ENCODE data around the gene TAF6L. TPM values are rescaled to one million over a fixed set of nuclear protein-coding genes. Genes with fewer than 3 reads are reported as not detected.

TAF6L gene
- total RNA-seq, 1 donor from 2014 or later: 31.0 TPM

- H3K36me3 Mint-ChIP-seq (ENCODE audit: low read depth, unreplicated experiment): peaks cover 53% of the 10 kb centered on the region
- no peaks in the 10 kb centered on the region for H3K9me3 Mint-ChIP-seq (ENCODE audit: unreplicated experiment)
- no peak overlapping the region for H3K27ac Mint-ChIP-seq (ENCODE audit: unreplicated experiment)
- TF ChIP-seq, protein P1, sequence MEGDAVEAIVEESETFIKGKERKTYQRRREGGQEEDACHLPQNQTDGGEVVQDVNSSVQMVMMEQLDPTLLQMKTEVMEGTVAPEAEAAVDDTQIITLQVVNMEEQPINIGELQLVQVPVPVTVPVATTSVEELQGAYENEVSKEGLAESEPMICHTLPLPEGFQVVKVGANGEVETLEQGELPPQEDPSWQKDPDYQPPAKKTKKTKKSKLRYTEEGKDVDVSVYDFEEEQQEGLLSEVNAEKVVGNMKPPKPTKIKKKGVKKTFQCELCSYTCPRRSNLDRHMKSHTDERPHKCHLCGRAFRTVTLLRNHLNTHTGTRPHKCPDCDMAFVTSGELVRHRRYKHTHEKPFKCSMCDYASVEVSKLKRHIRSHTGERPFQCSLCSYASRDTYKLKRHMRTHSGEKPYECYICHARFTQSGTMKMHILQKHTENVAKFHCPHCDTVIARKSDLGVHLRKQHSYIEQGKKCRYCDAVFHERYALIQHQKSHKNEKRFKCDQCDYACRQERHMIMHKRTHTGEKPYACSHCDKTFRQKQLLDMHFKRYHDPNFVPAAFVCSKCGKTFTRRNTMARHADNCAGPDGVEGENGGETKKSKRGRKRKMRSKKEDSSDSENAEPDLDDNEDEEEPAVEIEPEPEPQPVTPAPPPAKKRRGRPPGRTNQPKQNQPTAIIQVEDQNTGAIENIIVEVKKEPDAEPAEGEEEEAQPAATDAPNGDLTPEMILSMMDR (IDR thresholded peaks at IDR 0.05; ENCODE audit: unreplicated experiment): no peak
- peaks cover 12% of the 10 kb centered on the region for H3K27me3 Mint-ChIP-seq (ENCODE audit: unreplicated experiment)
- peak overlapping the region; percentile 31 for H3K4me3 Mint-ChIP-seq (ENCODE audit: unreplicated experiment)
- DNase-seq (ENCODE audit: low spot score): no peak
- peaks cover 8% of the 10 kb centered on the region for H3K4me1 Mint-ChIP-seq (ENCODE audit: unreplicated experiment)
These were observed 25.1 kb downstream of the TAF6L start for GRCh38 chr11:62796281-62796680.

DNA sequence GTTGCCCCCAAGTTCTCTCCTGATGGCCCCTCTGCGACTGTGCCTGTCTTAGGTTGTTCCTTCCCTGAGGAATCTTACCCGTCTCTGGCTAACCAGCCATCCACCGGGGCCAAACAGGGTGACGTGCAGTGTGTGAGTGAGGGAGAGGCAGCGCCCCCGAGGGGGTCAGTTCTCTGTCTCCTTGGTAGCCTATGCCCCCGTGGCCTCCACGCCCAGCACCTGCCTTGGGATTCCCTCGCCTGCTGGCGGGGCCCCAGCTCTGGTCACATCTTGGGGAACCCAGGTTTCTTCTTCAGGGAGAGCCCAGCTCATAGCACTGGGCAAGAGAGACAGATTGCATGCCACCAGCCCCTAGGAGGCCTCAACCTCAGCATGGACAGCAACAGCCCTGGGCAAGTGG is 28.3 kb downstream of the TAF6L start:
- Mint-ChIP-seq H3K27ac (ENCODE audit: unreplicated experiment) (no peak overlapping the region), H3K27me3 (ENCODE audit: unreplicated experiment) (peaks cover 5% of the 10 kb centered on the region), H3K4me1 (ENCODE audit: unreplicated experiment) (peaks cover 8% of the 10 kb centered on the region), H3K36me3 (ENCODE audit: low read depth, unreplicated experiment) (peaks cover 61% of the 10 kb centered on the region), H3K9me3 (ENCODE audit: unreplicated experiment) (no peaks in the 10 kb centered on the region), H3K4me3 (ENCODE audit: unreplicated experiment) (peak overlapping the region; percentile 72)
- TF ChIP-seq, protein P1 (IDR thresholded peaks at IDR 0.05; ENCODE audit: unreplicated experiment): no peak
- no peak for DNase-seq (ENCODE audit: low spot score)

GRCh38 chr11:62801071-62801470 is 29.9 kb downstream of the TAF6L start:
- Mint-ChIP-seq H3K27me3 (ENCODE audit: unreplicated experiment) (peaks cover 11% of the 10 kb centered on the region), H3K27ac (ENCODE audit: unreplicated experiment) (no peak overlapping the region), H3K36me3 (ENCODE audit: low read depth, unreplicated experiment) (peaks cover 50% of the 10 kb centered on the region), H3K4me3 (ENCODE audit: unreplicated experiment) (no peak overlapping the region), H3K4me1 (ENCODE audit: unreplicated experiment) (peaks cover 16% of the 10 kb centered on the region), H3K9me3 (ENCODE audit: unreplicated experiment) (no peaks in the 10 kb centered on the region)
- TF ChIP-seq, protein P1 (IDR thresholded peaks at IDR 0.05; ENCODE audit: unreplicated experiment): no peak
- no peak for DNase-seq (ENCODE audit: low spot score)

DNA sequence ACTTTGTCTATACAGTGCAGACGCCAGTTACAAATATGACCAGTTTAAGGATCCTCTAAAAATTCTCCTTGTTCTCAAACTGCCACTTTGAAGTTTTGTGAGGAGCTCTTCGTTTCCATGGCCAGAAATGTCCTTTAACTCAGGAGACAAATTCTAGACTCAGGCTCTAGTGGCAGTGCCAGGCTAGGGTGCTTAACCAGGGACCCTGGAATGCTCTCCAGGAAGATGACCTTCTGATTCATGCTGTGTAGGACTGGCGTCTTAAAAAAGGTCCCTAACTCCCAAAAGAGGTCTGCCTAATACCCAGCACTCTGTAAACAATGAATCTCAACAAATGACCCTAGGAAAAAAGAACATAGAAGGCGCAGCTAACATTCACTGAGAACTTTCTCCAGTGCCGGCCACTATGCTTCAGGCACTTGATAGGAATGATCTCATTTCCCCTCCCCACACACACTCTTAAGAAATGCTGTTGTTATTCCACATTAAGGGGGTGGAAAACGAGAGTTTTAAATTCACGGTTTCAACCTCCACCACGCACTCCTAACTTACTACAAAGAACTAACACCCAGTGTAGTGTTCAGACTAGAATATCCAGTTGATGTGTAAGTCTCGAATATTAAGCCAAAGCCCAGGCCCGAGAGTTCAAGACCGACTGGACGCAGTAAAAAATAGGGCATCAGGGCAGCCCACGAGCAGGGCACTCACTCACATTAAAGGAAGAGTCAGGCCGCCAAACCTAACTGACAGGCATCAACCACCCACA is 33.3 kb downstream of the TAF6L start:
- peak overlapping the region; percentile 99 for H3K4me3 Mint-ChIP-seq (ENCODE audit: unreplicated experiment)
- TF ChIP-seq, protein P1 (IDR thresholded peaks at IDR 0.05; ENCODE audit: unreplicated experiment): no peak
- H3K27me3 Mint-ChIP-seq (ENCODE audit: unreplicated experiment): peaks cover 6% of the 10 kb centered on the region
- no peak for DNase-seq (ENCODE audit: low spot score)
- H3K4me1 Mint-ChIP-seq (ENCODE audit: unreplicated experiment): peaks cover 32% of the 10 kb centered on the region
- no peaks in the 10 kb centered on the region for H3K9me3 Mint-ChIP-seq (ENCODE audit: unreplicated experiment)
- peaks cover 33% of the 10 kb centered on the region for H3K36me3 Mint-ChIP-seq (ENCODE audit: low read depth, unreplicated experiment)
- H3K27ac Mint-ChIP-seq (ENCODE audit: unreplicated experiment): peak overlapping the region; percentile 94

Data from endothelial cell (in vitro differentiated cells).